Measurements from ENCODE around the gene CCDC142. TPM values are rescaled to one million over a fixed set of nuclear protein-coding genes. Genes with fewer than 3 reads are reported as not detected.

CCDC142 gene
- total RNA-seq, 1 donor from 2014 or later, result 16.1 TPM

DNA sequence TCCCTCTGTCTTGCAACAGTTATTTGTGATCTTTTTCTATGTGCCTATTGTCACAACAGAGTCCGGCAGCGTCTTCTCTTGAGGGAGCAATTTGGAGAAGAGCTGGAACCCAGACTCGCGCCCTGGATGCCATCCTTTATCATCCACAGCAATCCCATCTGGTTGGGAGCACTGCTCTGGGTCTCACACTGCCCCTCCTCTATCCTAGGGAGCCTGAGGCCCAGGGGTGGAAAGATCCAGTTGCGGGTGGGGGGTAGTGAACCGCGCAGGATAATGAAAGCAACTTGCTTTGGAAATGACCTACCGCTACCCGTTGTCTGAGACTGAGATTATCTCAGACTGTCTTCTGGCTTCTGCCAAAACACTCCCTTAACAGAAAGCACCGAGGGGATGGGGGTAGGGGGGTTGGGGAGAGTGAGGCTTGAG is 23.8 kb downstream of the CCDC142 start:
- no peaks in the 10 kb centered on the region for H3K9me3 ChIP-seq
- H3K4me1 ChIP-seq, result peaks cover 35% of the 10 kb centered on the region
- H3K36me3 ChIP-seq, result peaks cover 22% of the 10 kb centered on the region
- peak overlapping the region; percentile 80 for H3K27ac ChIP-seq
- peak overlapping the region; percentile 90 for H3K4me3 ChIP-seq
- no peak for ATAC-seq
- no peak for DNase-seq
- H3K27me3 ChIP-seq, result no peaks in the 10 kb centered on the region
- TF ChIP-seq, protein P1, sequence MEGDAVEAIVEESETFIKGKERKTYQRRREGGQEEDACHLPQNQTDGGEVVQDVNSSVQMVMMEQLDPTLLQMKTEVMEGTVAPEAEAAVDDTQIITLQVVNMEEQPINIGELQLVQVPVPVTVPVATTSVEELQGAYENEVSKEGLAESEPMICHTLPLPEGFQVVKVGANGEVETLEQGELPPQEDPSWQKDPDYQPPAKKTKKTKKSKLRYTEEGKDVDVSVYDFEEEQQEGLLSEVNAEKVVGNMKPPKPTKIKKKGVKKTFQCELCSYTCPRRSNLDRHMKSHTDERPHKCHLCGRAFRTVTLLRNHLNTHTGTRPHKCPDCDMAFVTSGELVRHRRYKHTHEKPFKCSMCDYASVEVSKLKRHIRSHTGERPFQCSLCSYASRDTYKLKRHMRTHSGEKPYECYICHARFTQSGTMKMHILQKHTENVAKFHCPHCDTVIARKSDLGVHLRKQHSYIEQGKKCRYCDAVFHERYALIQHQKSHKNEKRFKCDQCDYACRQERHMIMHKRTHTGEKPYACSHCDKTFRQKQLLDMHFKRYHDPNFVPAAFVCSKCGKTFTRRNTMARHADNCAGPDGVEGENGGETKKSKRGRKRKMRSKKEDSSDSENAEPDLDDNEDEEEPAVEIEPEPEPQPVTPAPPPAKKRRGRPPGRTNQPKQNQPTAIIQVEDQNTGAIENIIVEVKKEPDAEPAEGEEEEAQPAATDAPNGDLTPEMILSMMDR (IDR thresholded peaks at IDR 0.05), result no peak
- intact Hi-C loops (cut with DNase I), result no loop called here

DNA sequence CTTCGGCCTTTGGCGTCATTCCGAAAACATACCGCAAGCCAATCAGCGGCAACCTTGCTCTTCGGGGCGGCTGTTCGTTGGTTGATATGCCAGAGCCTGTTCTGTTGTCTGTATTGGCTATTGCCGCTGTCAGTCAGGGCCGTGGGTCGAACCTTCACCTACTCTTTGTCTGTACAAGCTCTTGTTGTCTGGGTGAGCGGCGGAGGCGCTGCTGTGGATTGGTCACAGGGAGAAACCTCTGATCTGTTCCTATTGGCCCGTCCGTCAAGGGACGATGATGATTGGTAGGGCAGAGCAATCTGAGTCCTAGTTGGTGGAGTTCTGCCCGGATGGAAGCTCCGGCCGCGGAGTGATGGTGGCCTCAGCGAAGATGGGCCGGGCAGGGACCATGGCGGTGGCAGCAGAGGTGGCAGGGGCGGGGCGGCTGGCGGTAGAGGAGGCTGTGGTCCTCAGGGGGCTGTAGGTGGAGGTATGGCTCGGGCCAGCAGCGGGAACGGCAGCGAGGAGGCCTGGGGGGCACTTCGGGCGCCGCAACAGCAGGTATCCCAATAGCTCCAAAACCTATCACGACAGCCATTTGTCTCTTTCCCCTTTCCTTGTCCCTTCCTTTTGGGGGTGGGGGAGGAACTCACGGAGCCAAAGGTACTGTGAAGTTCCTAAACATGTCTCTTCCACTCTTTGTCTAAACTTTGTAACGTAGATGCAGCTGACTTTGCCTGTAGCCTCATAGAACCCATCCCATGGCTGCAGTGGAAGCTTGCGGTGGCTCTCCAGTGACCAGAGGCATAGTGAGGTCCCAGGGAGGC is 24.5 kb downstream of the CCDC142 start, which contains the start of gene WBP1:
TSS of gene WBP1 (plus strand) at position 307 of the 806 bp plus-strand sequence. CDS start at position 472, 165 bp downstream.
- TF ChIP-seq, protein P1 (IDR thresholded peaks at IDR 0.05), result no peak
- peak; percentile 99 for DNase-seq
- intact Hi-C loops (cut with DNase I), result no loop called here
- H3K4me1 ChIP-seq, result peaks cover 33% of the 10 kb centered on the region
- peak within 1 kb of the TSS; percentile 90 for H3K4me3 ChIP-seq
- H3K9me3 ChIP-seq, result no peaks in the 10 kb centered on the region
- peaks cover 22% of the 10 kb centered on the region for H3K36me3 ChIP-seq
- H3K27me3 ChIP-seq, result no peaks in the 10 kb centered on the region
- peak within 1 kb of the TSS; percentile 97 for H3K27ac ChIP-seq
- ATAC-seq, result peak; percentile 94

DNA sequence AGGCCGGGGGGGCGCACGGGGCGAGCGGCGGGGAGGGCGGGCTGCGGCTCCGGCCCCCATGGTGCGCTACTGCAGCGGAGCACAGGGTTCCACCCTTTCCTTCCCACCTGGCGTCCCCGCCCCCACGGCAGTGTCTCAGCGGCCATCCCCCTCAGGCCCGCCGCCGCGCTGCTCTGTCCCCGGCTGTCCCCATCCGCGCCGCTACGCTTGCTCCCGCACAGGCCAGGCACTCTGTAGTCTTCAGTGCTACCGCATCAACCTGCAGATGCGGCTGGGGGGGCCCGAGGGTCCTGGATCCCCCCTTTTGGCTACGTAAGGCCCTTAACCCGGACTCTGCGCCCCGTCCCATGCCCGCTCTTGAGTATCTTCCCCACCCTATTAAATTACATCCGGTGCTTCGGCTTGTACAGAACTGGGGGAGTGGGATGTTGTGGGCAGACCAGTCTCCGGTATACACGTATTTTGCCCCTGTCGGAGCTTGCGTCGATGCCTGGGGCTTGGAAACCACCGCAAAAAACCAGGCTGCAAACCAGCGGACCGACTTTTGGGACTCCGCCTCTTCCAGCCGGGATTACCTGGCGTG is 25.2 kb downstream of the CCDC142 start:
- no peaks in the 10 kb centered on the region for H3K27me3 ChIP-seq
- peak overlapping the region; percentile 90 for H3K4me3 ChIP-seq
- DNase-seq (peak; percentile 87), ATAC-seq (peak; percentile 43)
- peak overlapping the region; percentile 97 for H3K27ac ChIP-seq
- intact Hi-C loops (cut with DNase I), result no loop called here
- H3K4me1 ChIP-seq, result peaks cover 33% of the 10 kb centered on the region
- H3K9me3 ChIP-seq, result no peaks in the 10 kb centered on the region
- TF ChIP-seq, protein P1 (IDR thresholded peaks at IDR 0.05), result no peak
- H3K36me3 ChIP-seq, result peaks cover 17% of the 10 kb centered on the region

DNA sequence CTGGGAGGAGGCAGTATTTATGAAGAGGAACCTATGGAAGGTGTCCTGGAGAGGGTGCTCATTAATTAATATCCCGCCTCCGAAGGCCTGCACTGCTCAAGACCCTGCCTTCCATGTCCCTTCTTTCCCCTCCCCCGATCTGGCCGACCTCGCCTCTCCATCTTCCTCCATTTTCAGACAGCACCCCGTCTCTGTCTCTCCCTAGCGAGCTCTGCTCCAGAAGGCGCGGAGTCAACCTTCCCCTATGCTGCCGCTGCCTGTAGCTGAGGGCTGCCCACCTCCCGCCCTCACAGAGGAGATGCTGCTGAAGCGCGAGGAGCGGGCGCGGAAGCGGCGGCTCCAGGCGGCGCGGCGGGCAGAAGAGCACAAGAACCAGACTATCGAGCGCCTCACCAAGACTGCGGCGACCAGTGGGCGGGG is 25.7 kb downstream of the CCDC142 start:
- DNase-seq (no peak), ATAC-seq (no peak)
- no peaks in the 10 kb centered on the region for H3K9me3 ChIP-seq
- H3K4me3 ChIP-seq, result peak overlapping the region; percentile 90
- intact Hi-C loops (cut with DNase I), result no loop called here
- H3K36me3 ChIP-seq, result peaks cover 12% of the 10 kb centered on the region
- H3K27ac ChIP-seq, result peak overlapping the region; percentile 97
- H3K4me1 ChIP-seq, result peaks cover 33% of the 10 kb centered on the region
- TF ChIP-seq, protein P1 (IDR thresholded peaks at IDR 0.05), result no peak
- no peaks in the 10 kb centered on the region for H3K27me3 ChIP-seq

DNA sequence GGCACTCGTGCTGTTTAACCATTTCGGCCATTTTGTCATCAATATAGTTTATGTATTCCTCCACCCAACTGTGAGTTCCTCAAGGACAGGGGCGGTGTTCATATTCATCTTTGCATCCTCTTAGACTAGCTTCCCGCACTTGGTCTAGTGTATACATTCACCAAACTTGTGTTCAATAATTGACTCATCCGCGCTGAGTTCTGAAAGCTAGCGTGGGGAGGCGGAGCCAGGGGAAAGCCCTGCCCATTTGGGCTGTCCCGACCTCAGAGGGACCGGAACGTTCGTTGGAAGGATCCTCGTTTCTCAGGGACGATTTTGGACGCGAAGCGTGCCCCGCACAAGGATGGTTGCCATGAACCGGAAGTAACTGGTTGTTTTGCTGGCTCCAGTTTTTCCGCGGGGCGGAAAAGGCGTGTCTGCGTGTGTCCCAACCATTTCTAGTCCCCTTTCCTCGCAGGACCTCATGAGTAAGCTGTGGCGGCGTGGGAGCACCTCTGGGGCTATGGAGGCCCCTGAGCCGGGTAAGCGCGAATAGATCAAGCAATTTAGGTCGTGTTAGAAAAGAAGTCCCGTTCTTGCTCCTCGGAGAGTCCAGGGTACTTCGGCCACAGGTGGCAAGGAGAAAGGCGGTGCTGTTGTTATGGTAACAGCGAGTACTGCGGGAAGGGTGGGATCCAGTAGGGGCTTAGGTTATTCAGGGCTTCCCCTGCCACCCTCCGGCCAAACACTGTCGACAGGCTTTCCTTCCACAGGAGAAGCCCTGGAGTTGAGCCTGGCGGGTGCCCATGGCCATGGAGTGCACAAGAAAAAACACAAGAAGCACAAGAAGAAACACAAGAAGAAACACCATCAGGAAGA is 27.9 kb downstream of the CCDC142 start, which contains the start of gene INO80B:
TSS of gene INO80B (plus strand) at position 434 of the 858 bp plus-strand sequence. CDS start at position 464, 30 bp downstream.
- H3K27ac ChIP-seq, result peak within 1 kb of the TSS; percentile 75
- peaks cover 33% of the 10 kb centered on the region for H3K4me1 ChIP-seq
- H3K27me3 ChIP-seq, result no peaks in the 10 kb centered on the region
- no peaks in the 10 kb centered on the region for H3K9me3 ChIP-seq
- DNase-seq (peak; percentile 96), ATAC-seq (peak; percentile 81)
- TF ChIP-seq, protein P1 (IDR thresholded peaks at IDR 0.05), result no peak
- no peaks in the 10 kb centered on the region for H3K36me3 ChIP-seq
- peak within 1 kb of the TSS; percentile 71 for H3K4me3 ChIP-seq
- intact Hi-C loops (cut with DNase I), result no loop called here
